Liver (tissue), 9 donors: ENCODE results near the gene GJD3. TPM values are rescaled to one million over a fixed set of nuclear protein-coding genes. Genes with fewer than 3 reads are reported as not detected.
"Not testable (repeated sequence)": the region's sequence is repeated elsewhere in the genome, so short reads cannot be mapped to it uniquely, and the experiment has no call there.

Experiments
- DNase-seq: peaks from one replicate; pipeline ENCODE4 v3.0.0-alpha.2; 2017; ENCODE audit warnings: low spot score
- H3K27ac ChIP-seq, 2 donors: one replicate each; pipeline ENCODE4 v1.7.0; 2013; ENCODE audit warnings: inconsistent platforms in 2 of 2, low read length in 2 of 2, control low read depth in 1 of 2, low read depth in 1 of 2, mild to moderate bottlenecking in 1 of 2
- H3K27me3 ChIP-seq, 4 donors: one replicate each; pipeline versions ENCODE4 v1.6.1 to v1.7.0; 2013; ENCODE audit warnings: low read length in 3 of 4, inconsistent platforms in 1 of 4, mild to moderate bottlenecking in 1 of 4, moderate library complexity in 1 of 4; ENCODE audit not compliant: control insufficient read depth in 4 of 4, insufficient read depth in 4 of 4
- H3K36me3 ChIP-seq, 4 donors: one replicate each; pipeline versions ENCODE4 v1.6.1 to v1.7.0; 2013; ENCODE audit warnings: low read length in 3 of 4, mild to moderate bottlenecking in 3 of 4, low read depth in 1 of 4, moderate library complexity in 1 of 4; ENCODE audit not compliant: control insufficient read depth in 4 of 4, insufficient read depth in 3 of 4
- H3K4me1 ChIP-seq, 4 donors: one replicate each; pipeline versions ENCODE4 v1.6.1 to v1.7.0; 2013; ENCODE audit warnings: low read length in 3 of 4, mild to moderate bottlenecking in 3 of 4, moderate library complexity in 1 of 4; ENCODE audit not compliant: control insufficient read depth in 4 of 4, insufficient read depth in 4 of 4
- H3K4me3 ChIP-seq, 3 donors: one replicate each; pipeline versions ENCODE4 v1.6.1 to v1.7.0; 2013; ENCODE audit warnings: low read length in 3 of 3, control low read depth in 1 of 3, low read depth in 1 of 3, mild to moderate bottlenecking in 1 of 3
- H3K9ac ChIP-seq, 2 donors: one replicate each; pipeline ENCODE4 v1.7.0; 2013; ENCODE audit warnings: low read length in 2 of 2, mild to moderate bottlenecking in 2 of 2, moderate library complexity in 2 of 2, control low read depth in 1 of 2, low read depth in 1 of 2
- H3K9me3 ChIP-seq, 4 donors: one replicate each; pipeline versions ENCODE4 v1.6.1 to v1.7.0; 2013; ENCODE audit warnings: low read length in 3 of 4; ENCODE audit not compliant: control insufficient read depth in 4 of 4
- ATF3 ChIP-seq: IDR thresholded peaks from 2 replicates; pipeline ENCODE4 v1.6.1; 2016; ENCODE audit warnings: antibody characterized with exemption
- EGR1 ChIP-seq, 2 donors: IDR thresholded peaks; 2 replicates each; pipeline ENCODE4 v1.6.1; 2016 to 2018; ENCODE audit warnings: antibody characterized with exemption in 2 of 2, low read depth in 2 of 2
- FOXA1 ChIP-seq: IDR thresholded peaks from 2 replicates; pipeline ENCODE4 v1.6.1; 2016; ENCODE audit warnings: antibody characterized with exemption
- HNF4G ChIP-seq: IDR thresholded peaks from 2 replicates; pipeline ENCODE4 v1.6.1; 2016; ENCODE audit warnings: antibody characterized with exemption
- JUND ChIP-seq, 2 donors: IDR thresholded peaks; 2 replicates each; pipeline ENCODE4 v1.6.1; 2016; ENCODE audit warnings: antibody characterized with exemption in 2 of 2
- NR2F2 ChIP-seq: IDR thresholded peaks from 2 replicates; pipeline ENCODE4 v1.6.1; 2016; ENCODE audit warnings: antibody characterized with exemption
- RAD21 ChIP-seq, 2 donors: IDR thresholded peaks; 2 replicates each; pipeline ENCODE4 v1.6.1; 2016; ENCODE audit warnings: antibody characterized with exemption in 2 of 2, mild to moderate bottlenecking in 2 of 2
- REST ChIP-seq: IDR thresholded peaks from 2 replicates; pipeline ENCODE4 v1.6.1; 2016; ENCODE audit warnings: antibody characterized with exemption, mild to moderate bottlenecking
- RXRA ChIP-seq, 2 donors: IDR thresholded peaks; 2 replicates each; pipeline ENCODE4 v1.6.1; 2017 to 2018; ENCODE audit warnings: antibody characterized with exemption in 2 of 2, mild to moderate bottlenecking in 1 of 2
- SP1 ChIP-seq: IDR thresholded peaks from 2 replicates; pipeline ENCODE4 v1.6.1; 2018; ENCODE audit warnings: antibody characterized with exemption, mild to moderate bottlenecking
- TAF1 ChIP-seq: conservative IDR thresholded peaks from 2 replicates; pipeline ENCODE4 v1.6.1; 2016; ENCODE audit warnings: antibody characterized with exemption, mild to moderate bottlenecking
- WGBS: extraction: QIAGEN DNeasy Blood & Tissue Kit; methylation state at CpG from one replicate; pipeline ENCODE4 v1.1.7; 2013; 5-methylcytosine and 5-hydroxymethylcytosine counted together
- polyA plus RNA-seq, 2 donors: library from polyadenylated mRNA; stranded (reverse) in 1 of 2; unstranded in 1 of 2; fragments of 200-250 nt in 1 of 2; fragments of >200 nt in 1 of 2; fragmentation: Nextera tagmentation in 1 of 2; extraction: Ambion mirVana in 1 of 2; gene quantifications; one replicate each; pipeline versions ENCODE4 v1.2.1 to v1.2.3, GENCODE V29; 2013 to 2015
- total RNA-seq, 2 donors: library from RNA; depleted of rRNA; stranded (reverse); fragments of >200 nt; gene quantifications; one replicate each; pipeline ENCODE4 v1.2.3, GENCODE V29; 2014
- TF ChIP-seq, protein P1 (sequence below): fragments of 150-350 bp; IDR thresholded peaks from 2 replicates; pipeline ENCODE4 v1.5.1; 2017; ENCODE audit warnings: improper control_type of control experiment, low read depth, low read length; ENCODE audit not compliant: missing input control
- donor health status: healthy.
- donor health status: healthy.
- donor health status: healthy.
- donor health status: healthy.
- donor health status: healthy.

GJD3 gene
- total and polyA plus RNA-seq, 4 donors: 0.47 to 0.59 (median 0.48) TPM; not detected in 1

DNA sequence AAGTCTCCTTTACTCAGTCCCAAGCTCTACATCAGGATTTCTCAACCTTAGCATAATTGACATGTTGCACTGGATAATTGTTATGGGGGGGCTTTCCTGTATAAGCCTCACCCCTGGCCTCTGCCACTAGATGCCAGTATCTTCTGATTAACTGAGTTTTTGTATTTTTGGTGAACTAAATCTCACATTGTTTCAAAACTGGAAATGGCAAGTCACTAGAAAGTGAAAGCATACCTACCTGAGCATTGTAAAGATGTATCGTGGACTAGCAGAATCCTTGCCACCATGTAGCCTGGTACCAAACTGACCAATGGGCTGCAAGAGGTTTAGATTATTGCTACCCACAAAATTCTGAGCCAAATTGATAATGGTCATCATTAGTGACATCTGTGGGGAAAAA is 38.1 kb upstream of the GJD3 start:
- Histone ChIP-seq H3K27me3 (no peaks in the 10 kb centered on the region), H3K9ac (no peak overlapping the region), H3K36me3 (no peaks in the 10 kb centered on the region), H3K4me1 (peaks cover 0 to 8% (median 4%) of the 10 kb centered on the region in 4 donors), H3K4me3 (no peak overlapping the region), H3K9me3 (no peaks in the 10 kb centered on the region), H3K27ac (no peak overlapping the region)
- no peak for DNase-seq
- WGBS: 91% methylated on average over 1 of the region's 1 CpG
- TF ChIP-seq HNF4G (no peak), TAF1 (no peak), NR2F2 (no peak), SP1 (no peak), RAD21 (IDR thresholded peaks at IDR 0.05) (no peak), ATF3 (no peak), RXRA (IDR thresholded peaks at IDR 0.05) (no peak), EGR1 (IDR thresholded peaks at IDR 0.05; ENCODE audit: low read depth in 2 of 2) (no peak), JUND (IDR thresholded peaks at IDR 0.05) (no peak), FOXA1 (no peak)
- TF ChIP-seq, protein P1, sequence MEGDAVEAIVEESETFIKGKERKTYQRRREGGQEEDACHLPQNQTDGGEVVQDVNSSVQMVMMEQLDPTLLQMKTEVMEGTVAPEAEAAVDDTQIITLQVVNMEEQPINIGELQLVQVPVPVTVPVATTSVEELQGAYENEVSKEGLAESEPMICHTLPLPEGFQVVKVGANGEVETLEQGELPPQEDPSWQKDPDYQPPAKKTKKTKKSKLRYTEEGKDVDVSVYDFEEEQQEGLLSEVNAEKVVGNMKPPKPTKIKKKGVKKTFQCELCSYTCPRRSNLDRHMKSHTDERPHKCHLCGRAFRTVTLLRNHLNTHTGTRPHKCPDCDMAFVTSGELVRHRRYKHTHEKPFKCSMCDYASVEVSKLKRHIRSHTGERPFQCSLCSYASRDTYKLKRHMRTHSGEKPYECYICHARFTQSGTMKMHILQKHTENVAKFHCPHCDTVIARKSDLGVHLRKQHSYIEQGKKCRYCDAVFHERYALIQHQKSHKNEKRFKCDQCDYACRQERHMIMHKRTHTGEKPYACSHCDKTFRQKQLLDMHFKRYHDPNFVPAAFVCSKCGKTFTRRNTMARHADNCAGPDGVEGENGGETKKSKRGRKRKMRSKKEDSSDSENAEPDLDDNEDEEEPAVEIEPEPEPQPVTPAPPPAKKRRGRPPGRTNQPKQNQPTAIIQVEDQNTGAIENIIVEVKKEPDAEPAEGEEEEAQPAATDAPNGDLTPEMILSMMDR: no peak

DNA sequence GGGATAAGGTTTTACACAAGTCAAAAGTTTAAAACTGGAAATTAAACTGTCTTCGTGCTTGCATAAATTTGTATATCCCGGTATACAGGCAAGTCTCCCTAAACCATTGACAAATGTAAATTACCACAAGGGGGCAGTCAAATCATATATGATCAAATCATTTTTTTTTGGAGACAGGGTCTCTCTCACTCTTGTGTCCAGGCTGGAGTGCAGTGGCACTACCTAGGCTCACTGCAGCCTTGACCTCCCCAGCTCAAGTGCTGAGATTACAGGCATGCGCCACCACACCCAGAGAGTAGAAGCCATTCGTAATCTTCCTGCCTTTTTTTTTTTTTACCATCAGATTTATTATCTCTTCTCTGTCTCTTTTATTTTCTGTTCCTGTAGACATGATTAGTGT is 34.6 kb upstream of the GJD3 start:
- no peaks in the 10 kb centered on the region for H3K27me3 ChIP-seq
- H3K4me3 ChIP-seq: no peak overlapping the region
- no peak for DNase-seq
- H3K9ac ChIP-seq: no peak overlapping the region
- peaks cover 0 to 1% (median 0%) of the 10 kb centered on the region in 4 donors for H3K36me3 ChIP-seq
- H3K4me1 ChIP-seq: peaks cover 0 to 7% (median 3%) of the 10 kb centered on the region in 4 donors
- TF ChIP-seq REST (no peak), RAD21 (IDR thresholded peaks at IDR 0.05) (peak; percentile 72 to 76)
- TF ChIP-seq, protein P1: peak; percentile 50
- no peak overlapping the region for H3K27ac ChIP-seq
- WGBS: 57% methylated on average over 4 of the region's 4 CpGs
- no peaks in the 10 kb centered on the region for H3K9me3 ChIP-seq

DNA sequence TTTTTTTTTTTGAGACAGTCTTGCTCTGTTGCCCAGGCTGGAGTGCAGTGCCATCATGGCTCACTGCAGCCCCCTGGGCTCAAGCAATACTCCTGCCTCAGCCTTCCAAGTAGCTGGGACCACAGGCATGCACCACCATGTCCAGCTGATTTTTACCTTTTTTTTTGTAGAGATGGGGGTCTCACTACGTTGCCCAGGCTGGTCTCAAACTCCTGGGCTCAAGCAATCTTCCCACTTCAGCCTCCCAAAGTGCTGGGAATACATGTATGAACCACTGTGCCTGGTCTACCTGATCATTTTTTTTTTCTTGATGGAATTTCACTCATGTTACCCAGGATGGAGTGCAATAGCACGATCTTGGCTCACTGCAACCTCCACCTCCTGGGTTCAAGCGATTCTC is 22.0 kb upstream of the GJD3 start:
- not testable (repeated sequence) for H3K4me1 ChIP-seq, H3K4me3 ChIP-seq, H3K27me3 ChIP-seq, H3K27ac ChIP-seq, H3K9ac ChIP-seq, H3K9me3 ChIP-seq, H3K36me3 ChIP-seq, DNase-seq
- 97% methylated on average over 3 of the region's 3 CpGs for WGBS
